ENCODE data around the gene PRLHR.
"Not testable (repeated sequence)": the region's sequence is repeated elsewhere in the genome, so short reads cannot be mapped to it uniquely, and the experiment has no call there.

Gene PRLHR

GRCh38 chr10:118595598-118596425 lies at the start of gene PRLHR:
Gene PRLHR, minus strand, starts transcription at chr10:118595648. Its CDS starts 404 bp downstream, at chr10:118595244.
- DNase-seq (ENCODE audit: low read depth): no peak

GRCh38 chr10:118642228-118642627 lies 46.8 kb upstream of the PRLHR start:
- DNase-seq (ENCODE audit: low read depth): no peak

GRCh38 chr10:118638680-118639079 lies 43.2 kb upstream of the PRLHR start:
- DNase-seq (ENCODE audit: low read depth): no peak

- no peak for DNase-seq (ENCODE audit: low read depth)
These were observed 40.4 kb upstream of the PRLHR start for GRCh38 chr10:118635674-118636402.

GRCh38 chr10:118633786-118634185 lies 38.3 kb upstream of the PRLHR start:
- DNase-seq (ENCODE audit: low read depth): no peak

- DNase-seq (ENCODE audit: low read depth): no peak
These were observed 33.8 kb upstream of the PRLHR start for GRCh38 chr10:118629211-118629610.

- DNase-seq (ENCODE audit: low read depth): no peak
These were observed 32.9 kb upstream of the PRLHR start for GRCh38 chr10:118628397-118628796.

- no peak for DNase-seq (ENCODE audit: low read depth)
These were observed 31.5 kb upstream of the PRLHR start for GRCh38 chr10:118626953-118627352.

GRCh38 chr10:118625504-118625903 lies 30.1 kb upstream of the PRLHR start:
- DNase-seq (ENCODE audit: low read depth): no peak

- no peak for DNase-seq (ENCODE audit: low read depth)
These were observed 29.3 kb upstream of the PRLHR start for GRCh38 chr10:118624747-118625146.

- no peak for DNase-seq (ENCODE audit: low read depth)
These were observed 26.0 kb upstream of the PRLHR start for GRCh38 chr10:118621304-118621942.

GRCh38 chr10:118613863-118614262 lies 18.4 kb upstream of the PRLHR start:
- DNase-seq (ENCODE audit: low read depth): not testable (repeated sequence)

- no peak for DNase-seq (ENCODE audit: low read depth)
These were observed 15.1 kb upstream of the PRLHR start for GRCh38 chr10:118610577-118610976.

- no peak for DNase-seq (ENCODE audit: low read depth)
These were observed 12.4 kb upstream of the PRLHR start for GRCh38 chr10:118607768-118608354.

- no peak for DNase-seq (ENCODE audit: low read depth)
These were observed 10.2 kb upstream of the PRLHR start for GRCh38 chr10:118605694-118606093.

GRCh38 chr10:118596426-118597124 lies 1.1 kb upstream of the PRLHR start:
- no peak for DNase-seq (ENCODE audit: low read depth)

- DNase-seq (ENCODE audit: low read depth): no peak
These were observed 406 bp downstream of the PRLHR start for GRCh38 chr10:118595064-118595420.

GRCh38 chr10:118594392-118595063 lies 920 bp downstream of the PRLHR start:
- no peak for DNase-seq (ENCODE audit: low read depth)

GRCh38 chr10:118592675-118593330 lies 2.6 kb downstream of the PRLHR start:
- no peak for DNase-seq (ENCODE audit: low read depth)

- DNase-seq (ENCODE audit: low read depth): no peak
These were observed 5.1 kb downstream of the PRLHR start for GRCh38 chr10:118590334-118590733.

Data from activated T-helper 9 cell treated with anti-CD3 and anti-CD28 coated beads, Interleukin-2, amount 50 U/mL, for 16 hours (primary cell).